Neural crest cell (in vitro differentiated cells): ENCODE results near the gene PLB1. TPM values are rescaled to one million over a fixed set of nuclear protein-coding genes. Genes with fewer than 3 reads are reported as not detected.

Experiments
- DNase-seq: peaks from one replicate; pipeline ENCODE4 v3.0.0; 2021; ENCODE audit warnings: low read depth, mixed read lengths, low spot score
- H3K27ac Mint-ChIP-seq: one replicate; pipeline ENCODE4 v1.8.0; 2021; ENCODE audit warnings: mild to moderate bottlenecking, mixed read lengths; ENCODE audit not compliant: unreplicated experiment
- H3K27me3 Mint-ChIP-seq: 2 replicates; pipeline ENCODE4 v1.8.0; 2021; ENCODE audit warnings: low read depth, mild to moderate bottlenecking, mixed read lengths
- H3K36me3 Mint-ChIP-seq: 2 replicates; pipeline ENCODE4 v1.8.0; 2021; ENCODE audit warnings: low read depth, mild to moderate bottlenecking, mixed read lengths
- H3K4me1 Mint-ChIP-seq: 2 replicates; pipeline ENCODE4 v1.8.0; 2021; ENCODE audit warnings: mixed read lengths
- H3K4me3 Mint-ChIP-seq: one replicate; pipeline ENCODE4 v1.8.0; 2021; ENCODE audit warnings: mild to moderate bottlenecking, mixed read lengths
- H3K9me3 Mint-ChIP-seq: 2 replicates; pipeline ENCODE4 v1.8.0; 2021; ENCODE audit warnings: mixed read lengths
- CTCF ChIP-seq: fragments of 200-600 bp; sonication (generic); conservative IDR thresholded peaks from 2 replicates; pipeline ENCODE4 v1.5.0; 2021; ENCODE audit warnings: antibody characterized with exemption, mild to moderate bottlenecking
- total RNA-seq: library from RNA; stranded (reverse); gene quantifications from 2 replicates; pipeline ENCODE4 v1.2.1, GENCODE V29; 2021

The PLB1 gene
- total RNA-seq, 1 donor from 2014 or later, result 0.16 TPM

- no peaks in the 10 kb centered on the region for H3K9me3 Mint-ChIP-seq
- H3K27me3 Mint-ChIP-seq, result no peaks in the 10 kb centered on the region
- no peaks in the 10 kb centered on the region for H3K4me1 Mint-ChIP-seq
- H3K27ac Mint-ChIP-seq, result no peak overlapping the region
- no peak overlapping the region for H3K4me3 Mint-ChIP-seq
- no peak for TF ChIP-seq CTCF
- no peak for DNase-seq
- H3K36me3 Mint-ChIP-seq, result no peaks in the 10 kb centered on the region
These were observed 18.2 kb upstream of the PLB1 start for GRCh38 chr2:28477645-28478044.

- H3K27ac Mint-ChIP-seq, result no peak overlapping the region
- DNase-seq, result no peak
These were observed 15.3 kb upstream of the PLB1 start for GRCh38 chr2:28480403-28481049.

GRCh38 chr2:28481905-28482304, 14.0 kb upstream of the PLB1 start:
- Mint-ChIP-seq H3K9me3 (no peaks in the 10 kb centered on the region), H3K27me3 (no peaks in the 10 kb centered on the region), H3K4me3 (no peak overlapping the region), H3K36me3 (no peaks in the 10 kb centered on the region), H3K27ac (no peak overlapping the region), H3K4me1 (no peaks in the 10 kb centered on the region)
- no peak for DNase-seq
- TF ChIP-seq CTCF, result no peak

More at GRCh38 chr2:28480403-28481049, 15.3 kb upstream of the PLB1 start:
- Mint-ChIP-seq H3K36me3 (no peaks in the 10 kb centered on the region), H3K27me3 (no peaks in the 10 kb centered on the region), H3K9me3 (no peaks in the 10 kb centered on the region), H3K4me3 (no peak overlapping the region), H3K4me1 (no peaks in the 10 kb centered on the region)
- no peak for TF ChIP-seq CTCF

GRCh38 chr2:28484835-28485234, 11.0 kb upstream of the PLB1 start:
- Mint-ChIP-seq H3K36me3 (no peaks in the 10 kb centered on the region), H3K4me1 (no peaks in the 10 kb centered on the region), H3K4me3 (no peak overlapping the region), H3K27ac (no peak overlapping the region), H3K27me3 (no peaks in the 10 kb centered on the region), H3K9me3 (no peaks in the 10 kb centered on the region)
- no peak for TF ChIP-seq CTCF
- no peak for DNase-seq

- H3K36me3 Mint-ChIP-seq, result no peaks in the 10 kb centered on the region
- no peaks in the 10 kb centered on the region for H3K9me3 Mint-ChIP-seq
- H3K4me3 Mint-ChIP-seq, result no peak overlapping the region
- TF ChIP-seq CTCF, result no peak
- no peaks in the 10 kb centered on the region for H3K27me3 Mint-ChIP-seq
- H3K4me1 Mint-ChIP-seq, result no peaks in the 10 kb centered on the region
- no peak for DNase-seq
- no peak overlapping the region for H3K27ac Mint-ChIP-seq
These were observed 9.3 kb upstream of the PLB1 start for GRCh38 chr2:28486526-28486925.

- Mint-ChIP-seq H3K27ac (no peak overlapping the region), H3K27me3 (peaks cover 3% of the 10 kb centered on the region), H3K4me1 (no peaks in the 10 kb centered on the region), H3K36me3 (no peaks in the 10 kb centered on the region), H3K4me3 (no peak overlapping the region), H3K9me3 (no peaks in the 10 kb centered on the region)
- TF ChIP-seq CTCF, result no peak
- DNase-seq, result no peak
These were observed 8.6 kb upstream of the PLB1 start for GRCh38 chr2:28487258-28487657.
